ENCODE results near the gene GTSE1. TPM values are rescaled to one million over a fixed set of nuclear protein-coding genes. Genes with fewer than 3 reads are reported as not detected.

The GTSE1 gene
- polyA plus RNA-seq, 1 donor (not counting 4 experiments of a cell fraction or from before 2014, with no cell fraction given): 4.7 TPM

- H3K4me1 ChIP-seq (ENCODE audit: control insufficient read depth, extremely low read depth, insufficient read depth, low read length): peaks cover 3% of the 10 kb centered on the region
- no peak overlapping the region for H3K4me2 ChIP-seq (ENCODE audit: control insufficient read depth, extremely low read depth, insufficient read depth, low read depth, low read length)
- H3K9me1 ChIP-seq (ENCODE audit: control insufficient read depth, extremely low read depth, insufficient read depth, low read length): no peaks in the 10 kb centered on the region
- no peaks in the 10 kb centered on the region for H3K79me2 ChIP-seq (ENCODE audit: control insufficient read depth, insufficient read depth, low read length)
- DNase-seq (ENCODE audit: low read depth, low spot score) (no peak), FAIRE-seq (no peak)
- peaks cover 23 to 30% of the 10 kb centered on the region in 2 experiments for H3K36me3 ChIP-seq (ENCODE audit: control insufficient read depth in 2 of 2, extremely low read depth in 1 of 2, insufficient read depth in 2 of 2, low read length in 2 of 2)
- peaks cover 8% of the 10 kb centered on the region for H3K9me3 ChIP-seq (ENCODE audit: control insufficient read depth, low read depth, low read length)
- no peak overlapping the region for H3K27ac ChIP-seq (ENCODE audit: control insufficient read depth, insufficient read depth, low read length)
- no peak overlapping the region for H3K9ac ChIP-seq (ENCODE audit: control insufficient read depth, extremely low read depth, insufficient read depth, low read length)
- H3K27me3 ChIP-seq (ENCODE audit: control insufficient read depth, extremely low read depth, insufficient read depth, low read length): no peaks in the 10 kb centered on the region
- dilution Hi-C loops (cut with MboI; ENCODE audit: extremely low pct_ligation_motif_present, low sequenced_read_pairs): no loop called here
- no peak overlapping the region for H2AFZ ChIP-seq (ENCODE audit: control insufficient read depth, low read length)
- TF ChIP-seq EZH2 (IDR thresholded peaks at IDR 0.05; ENCODE audit: low read length) (no peak), CTCF (optimal IDR thresholded peaks at IDR 0.05 in 1 of 3, IDR thresholded peaks at IDR 0.05 in 1 of 3, conservative IDR thresholded peaks at IDR 0.05 in 1 of 3; ENCODE audit: extremely low read depth in 1 of 3, insufficient read depth in 2 of 3, low read length in 3 of 3) (no peak)
- H4K20me1 ChIP-seq (ENCODE audit: control insufficient read depth, extremely low read depth, insufficient read depth, low read length): no peaks in the 10 kb centered on the region
- H3K4me3 ChIP-seq (ENCODE audit: control insufficient read depth in 2 of 3, extremely low read depth in 1 of 3, insufficient read depth in 2 of 3, low read depth in 1 of 3, low read length in 3 of 3): no peak overlapping the region
Measured at GRCh38 chr22:46378426-46379065, 81.9 kb downstream of the GTSE1 start.

GRCh38 chr22:46379066-46379930, 82.6 kb downstream of the GTSE1 start:
- no peak for TF ChIP-seq EZH2 (IDR thresholded peaks at IDR 0.05; ENCODE audit: low read length)
- no peak for TF ChIP-seq CTCF (optimal IDR thresholded peaks at IDR 0.05 in 1 of 3, IDR thresholded peaks at IDR 0.05 in 1 of 3, conservative IDR thresholded peaks at IDR 0.05 in 1 of 3; ENCODE audit: extremely low read depth in 1 of 3, insufficient read depth in 2 of 3, low read length in 3 of 3)
- peaks cover 8% of the 10 kb centered on the region for H3K9me3 ChIP-seq (ENCODE audit: control insufficient read depth, low read depth, low read length)
- no peak overlapping the region for H2AFZ ChIP-seq (ENCODE audit: control insufficient read depth, low read length)
- H3K4me3 ChIP-seq (ENCODE audit: control insufficient read depth in 2 of 3, extremely low read depth in 1 of 3, insufficient read depth in 2 of 3, low read depth in 1 of 3, low read length in 3 of 3): no peak overlapping the region
- no peak overlapping the region for H3K4me2 ChIP-seq (ENCODE audit: control insufficient read depth, extremely low read depth, insufficient read depth, low read depth, low read length)
- H3K9me1 ChIP-seq (ENCODE audit: control insufficient read depth, extremely low read depth, insufficient read depth, low read length): no peaks in the 10 kb centered on the region
- dilution Hi-C loops (cut with MboI; ENCODE audit: extremely low pct_ligation_motif_present, low sequenced_read_pairs): no loop called here
- H4K20me1 ChIP-seq (ENCODE audit: control insufficient read depth, extremely low read depth, insufficient read depth, low read length): no peaks in the 10 kb centered on the region
- peaks cover 25 to 28% of the 10 kb centered on the region in 2 experiments for H3K36me3 ChIP-seq (ENCODE audit: control insufficient read depth in 2 of 2, extremely low read depth in 1 of 2, insufficient read depth in 2 of 2, low read length in 2 of 2)
- H3K79me2 ChIP-seq (ENCODE audit: control insufficient read depth, insufficient read depth, low read length): no peaks in the 10 kb centered on the region
- no peak overlapping the region for H3K9ac ChIP-seq (ENCODE audit: control insufficient read depth, extremely low read depth, insufficient read depth, low read length)
- DNase-seq (ENCODE audit: low read depth, low spot score): no peak
- FAIRE-seq: no peak
- peaks cover 3% of the 10 kb centered on the region for H3K4me1 ChIP-seq (ENCODE audit: control insufficient read depth, extremely low read depth, insufficient read depth, low read length)
- no peaks in the 10 kb centered on the region for H3K27me3 ChIP-seq (ENCODE audit: control insufficient read depth, extremely low read depth, insufficient read depth, low read length)
- H3K27ac ChIP-seq (ENCODE audit: control insufficient read depth, insufficient read depth, low read length): no peak overlapping the region
